HepG2 (cell line): ENCODE measurements around the gene LOC128125822.

Experiments
- AHDC1 ChIP-seq: sonication (generic); formaldehyde crosslinking; IDR thresholded peaks from 2 replicates; pipeline ENCODE4 v1.5.1; 2020; ENCODE audit warnings: mild to moderate bottlenecking, missing genetic modification reagents, borderline replicate concordance
- ARID5B ChIP-seq: IDR thresholded peaks from 2 replicates; pipeline ENCODE4 v1.4.0; 2020; ENCODE audit warnings: mild to moderate bottlenecking, missing genetic modification reagents
- DZIP1 ChIP-seq: sonication (generic); formaldehyde crosslinking; IDR thresholded peaks from 2 replicates; pipeline ENCODE4 v1.5.0; 2020; ENCODE audit warnings: mild to moderate bottlenecking, missing genetic modification reagents
- ERF ChIP-seq: IDR thresholded peaks from 2 replicates; pipeline ENCODE4 v1.6.1; 2018; ENCODE audit warnings: missing biosample characterization, missing genetic modification reagents
- FOXA1 ChIP-seq, 2 experiments: fragments of 450-650 bp in 1 of 2; sonication (generic) in 1 of 2; formaldehyde crosslinking in 1 of 2; IDR thresholded peaks; 2 replicates each; pipeline versions ENCODE4 v1.4.0 to v1.6.1; 2016 to 2020; ENCODE audit warnings: missing genetic modification reagents in 1 of 2
- GTF2F1 ChIP-seq: fragments of 150-350 bp; IDR thresholded peaks from 2 replicates; pipeline ENCODE4 v1.6.1; 2014; ENCODE audit warnings: low read length
- MAFG ChIP-seq: sonication (generic); formaldehyde crosslinking; IDR thresholded peaks from 2 replicates; pipeline ENCODE4 v1.5.1; 2020; ENCODE audit warnings: mild to moderate bottlenecking, missing genetic modification reagents
- MAX ChIP-seq: IDR thresholded peaks from 2 replicates; pipeline ENCODE4 v1.6.1; 2012; ENCODE audit warnings: inconsistent platforms
- MLLT10 ChIP-seq: sonication (generic); formaldehyde crosslinking; IDR thresholded peaks from 2 replicates; pipeline ENCODE4 v1.4.0; 2020; ENCODE audit warnings: missing genetic modification reagents
- MTA1 ChIP-seq: sonication (generic); formaldehyde crosslinking; IDR thresholded peaks from 2 replicates; pipeline ENCODE4 v1.4.0; 2020; ENCODE audit warnings: missing genetic modification reagents, mild to moderate bottlenecking, borderline replicate concordance
- MXD1 ChIP-seq: sonication (generic); formaldehyde crosslinking; IDR thresholded peaks from 2 replicates; pipeline ENCODE4 v1.4.0; 2020; ENCODE audit warnings: mild to moderate bottlenecking, missing genetic modification reagents
- POLR2A ChIP-seq, 2 experiments: IDR thresholded peaks; 2 replicates each; pipeline ENCODE4 v1.6.1; 2011; ENCODE audit warnings: low read depth in 2 of 2, low read length in 2 of 2, mild to moderate bottlenecking in 1 of 2, moderate library complexity in 1 of 2; ENCODE audit not compliant: insufficient read depth in 1 of 2
- SMARCE1 ChIP-seq: fragments of 450-650 bp; IDR thresholded peaks from 2 replicates; pipeline ENCODE4 v1.6.1; 2017; ENCODE audit warnings: borderline replicate concordance
- TBL1XR1 ChIP-seq: fragments of 150-350 bp; IDR thresholded peaks from 2 replicates; pipeline ENCODE4 v1.6.1; 2014; ENCODE audit warnings: borderline replicate concordance, low read length; ENCODE audit not compliant: partially characterized antibody
- ZMYM2 ChIP-seq: sonication (generic); formaldehyde crosslinking; IDR thresholded peaks from 2 replicates; pipeline ENCODE4 v1.8.0; 2022; ENCODE audit warnings: mild to moderate bottlenecking, missing genetic modification reagents
- ZNF550 ChIP-seq: sonication (generic); formaldehyde crosslinking; IDR thresholded peaks from 2 replicates; pipeline ENCODE4 v1.4.0; 2020; ENCODE audit warnings: mild to moderate bottlenecking, missing genetic modification reagents, borderline replicate concordance

LOC128125822 gene

GRCh38 chr6:63560801-63561287, 11.4 kb upstream of the LOC128125822 start (continued):
- peak; percentile 92 for TF ChIP-seq ARID5B
- TF ChIP-seq TBL1XR1: peak; percentile 27
- TF ChIP-seq MAFG (CRISPR knock-in tag): no peak
- peak; percentile 59; the same call in 1 of the 2 replicates for TF ChIP-seq FOXA1 (IDR thresholded peaks at IDR 0.05)
- peak; percentile 55 for TF ChIP-seq FOXA1 (CRISPR knock-in tag; IDR thresholded peaks at IDR 0.05)
- peak; percentile 25; the same call in 1 of the 2 replicates for TF ChIP-seq AHDC1 (CRISPR knock-in tag)
- TF ChIP-seq ZMYM2 (CRISPR knock-in tag): no peak
- no peak for TF ChIP-seq MTA1 (CRISPR knock-in tag)
- TF ChIP-seq ZNF550: no peak
- no peak for TF ChIP-seq MAX
- TF ChIP-seq POLR2A (IDR thresholded peaks at IDR 0.05; ENCODE audit: insufficient read depth in 1 of 2, low read depth in 2 of 2, low read length in 2 of 2): no peak
- TF ChIP-seq ERF (CRISPR knock-in tag): no peak
- TF ChIP-seq DZIP1: no peak
- no peak for TF ChIP-seq SMARCE1
- TF ChIP-seq MXD1 (CRISPR knock-in tag): no peak
- no peak for TF ChIP-seq GTF2F1
- TF ChIP-seq MLLT10: no peak
